OCI-LY3 (cell line): ENCODE data around the gene CHD9.

Experiments used
- EZH2phosphoT487 ChIP-seq: fragments of 200-600 bp; shearing (Covaris generic); IDR thresholded peaks from 2 replicates; pipeline ENCODE4 v1.6.1; 2018; ENCODE audit warnings: antibody characterized with exemption, mixed run types, low read depth
- TF ChIP-seq, protein P1 (sequence below): fragments of 200-600, 300-600 bp; sonication (generic); IDR thresholded peaks from 2 replicates; pipeline ENCODE4 v1.5.1; 2014; ENCODE audit warnings: antibody characterized with exemption, low read length, low read depth

DNA sequence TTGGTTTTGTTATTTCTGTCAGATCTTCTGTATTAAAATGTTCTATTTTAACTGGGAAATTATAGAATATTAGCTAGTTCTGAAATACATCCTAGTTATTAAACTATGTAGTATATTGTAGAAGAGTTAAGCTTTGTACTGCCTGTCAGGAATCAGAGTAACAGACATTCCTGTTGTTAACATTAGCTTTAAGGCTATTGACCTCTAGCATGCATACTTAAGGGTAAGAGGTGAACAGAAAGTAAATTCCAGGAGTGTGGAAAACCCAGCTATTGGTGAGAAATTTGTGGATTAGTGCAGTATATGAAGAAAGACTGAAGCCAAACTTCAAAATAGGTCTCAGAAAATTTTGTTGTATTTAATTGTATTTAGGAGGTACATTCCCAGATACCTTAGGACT, 111.3 kb downstream of the CHD9 start:
- TF ChIP-seq, protein P1, sequence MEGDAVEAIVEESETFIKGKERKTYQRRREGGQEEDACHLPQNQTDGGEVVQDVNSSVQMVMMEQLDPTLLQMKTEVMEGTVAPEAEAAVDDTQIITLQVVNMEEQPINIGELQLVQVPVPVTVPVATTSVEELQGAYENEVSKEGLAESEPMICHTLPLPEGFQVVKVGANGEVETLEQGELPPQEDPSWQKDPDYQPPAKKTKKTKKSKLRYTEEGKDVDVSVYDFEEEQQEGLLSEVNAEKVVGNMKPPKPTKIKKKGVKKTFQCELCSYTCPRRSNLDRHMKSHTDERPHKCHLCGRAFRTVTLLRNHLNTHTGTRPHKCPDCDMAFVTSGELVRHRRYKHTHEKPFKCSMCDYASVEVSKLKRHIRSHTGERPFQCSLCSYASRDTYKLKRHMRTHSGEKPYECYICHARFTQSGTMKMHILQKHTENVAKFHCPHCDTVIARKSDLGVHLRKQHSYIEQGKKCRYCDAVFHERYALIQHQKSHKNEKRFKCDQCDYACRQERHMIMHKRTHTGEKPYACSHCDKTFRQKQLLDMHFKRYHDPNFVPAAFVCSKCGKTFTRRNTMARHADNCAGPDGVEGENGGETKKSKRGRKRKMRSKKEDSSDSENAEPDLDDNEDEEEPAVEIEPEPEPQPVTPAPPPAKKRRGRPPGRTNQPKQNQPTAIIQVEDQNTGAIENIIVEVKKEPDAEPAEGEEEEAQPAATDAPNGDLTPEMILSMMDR = no peak
- no peak for TF ChIP-seq EZH2phosphoT487
